PFSK-1 (cell line): ENCODE data around the gene KRTAP21-3.

ENCODE experiments used
- FOXP2 ChIP-seq: optimal IDR thresholded peaks from 2 replicates; pipeline ENCODE3; 2011; ENCODE audit warnings: borderline replicate concordance, control low read depth, inconsistent platforms; ENCODE audit not compliant: insufficient read depth; ENCODE audit errors: extremely low read length, extremely low read depth
- POLR2AphosphoS5 ChIP-seq: IDR thresholded peaks from 2 replicates; pipeline ENCODE4 v1.6.1; 2012; ENCODE audit warnings: low read depth, mild to moderate bottlenecking, control low read depth, low read length, moderate library complexity
- REST ChIP-seq, 2 experiments: IDR thresholded peaks; 2 replicates each; pipeline versions ENCODE4 v1.6.1 to v1.8.0; 2011 to 2012; ENCODE audit warnings: low read depth in 2 of 2, low read length in 2 of 2, control low read depth in 1 of 2, inconsistent platforms in 1 of 2, mild to moderate bottlenecking in 1 of 2, moderate library complexity in 1 of 2; ENCODE audit not compliant: insufficient read depth in 1 of 2
- SIN3A ChIP-seq: IDR thresholded peaks from 2 replicates; pipeline ENCODE4 v1.6.1; 2012; ENCODE audit warnings: mild to moderate bottlenecking, low read length, moderate library complexity, borderline replicate concordance; ENCODE audit not compliant: insufficient read depth
- TAF1 ChIP-seq: IDR thresholded peaks from 2 replicates; pipeline ENCODE4 v1.6.1; 2012; ENCODE audit warnings: low read length, control low read depth, borderline replicate concordance; ENCODE audit not compliant: insufficient read depth

- TF ChIP-seq FOXP2: no peak
- no peak for TF ChIP-seq POLR2AphosphoS5
- TF ChIP-seq TAF1: no peak
- no peak for TF ChIP-seq REST (IDR thresholded peaks at IDR 0.05; ENCODE audit: insufficient read depth in 1 of 2, low read depth in 2 of 2, low read length in 2 of 2)
- TF ChIP-seq SIN3A: no peak
Observed at GRCh38 chr21:30758306-30758705, 39.7 kb upstream of the KRTAP21-3 start.
